ENCODE measurements around the gene CLIC4.

DNA sequence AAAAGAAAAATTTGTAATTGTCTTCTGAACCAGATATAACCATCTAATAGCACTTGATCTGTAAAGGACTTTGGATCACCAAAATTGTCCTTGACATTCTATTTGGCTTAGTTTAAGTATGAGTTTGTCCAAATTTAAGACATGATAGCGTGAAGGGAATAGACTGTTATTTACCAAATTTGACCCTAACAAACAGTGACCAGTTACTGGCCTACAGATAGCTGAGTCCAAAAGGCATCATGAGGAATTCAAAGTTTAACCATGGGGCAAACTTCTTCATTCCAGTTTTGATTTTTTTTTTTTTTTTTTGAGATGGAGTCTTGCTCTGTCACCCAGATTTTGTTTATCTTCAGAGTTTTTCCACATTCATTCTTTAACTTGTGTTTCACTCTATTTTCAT is 38.5 kb downstream of the CLIC4 start:
- no peak for TF ChIP-seq CTCF (optimal IDR thresholded peaks at IDR 0.05 in 1 of 3, IDR thresholded peaks at IDR 0.05 in 1 of 3, conservative IDR thresholded peaks at IDR 0.05 in 1 of 3; ENCODE audit: extremely low read depth in 1 of 3, insufficient read depth in 2 of 3, low read length in 3 of 3)
- TF ChIP-seq EZH2 (IDR thresholded peaks at IDR 0.05; ENCODE audit: low read length): no peak

Measured in keratinocyte (primary cell).